Hepatocyte (in vitro differentiated cells): ENCODE results near the gene TMEM115. TPM values are rescaled to one million over a fixed set of nuclear protein-coding genes. Genes with fewer than 3 reads are reported as not detected.

ENCODE experiments used
- DNase-seq: peaks from one replicate; pipeline ENCODE4 v3.0.0-alpha.2; 2016; ENCODE audit warnings: low spot score
- H2AFZ ChIP-seq: fragments of 200-600 bp; sonication (generic); 2 replicates; pipeline ENCODE4 v1.6.0; 2016; ENCODE audit warnings: antibody characterized with exemption, mild to moderate bottlenecking
- H3K27ac ChIP-seq: fragments of 200-600 bp; sonication (generic); 2 replicates; pipeline ENCODE4 v1.5.1; 2016; ENCODE audit warnings: mild to moderate bottlenecking
- H3K27me3 ChIP-seq: fragments of 200-600 bp; sonication (generic); 2 replicates; pipeline ENCODE4 v1.6.1; 2016
- H3K36me3 ChIP-seq: fragments of 200-600 bp; sonication (generic); replicated peaks from 2 replicates; pipeline ENCODE4 v1.5.1; 2016; ENCODE audit warnings: low read depth; ENCODE audit not compliant: insufficient read depth
- H3K4me1 ChIP-seq: fragments of 200-600 bp; sonication (generic); 2 replicates; pipeline ENCODE4 v1.5.1; 2016; ENCODE audit warnings: mild to moderate bottlenecking, moderate library complexity; ENCODE audit not compliant: insufficient read depth
- H3K4me2 ChIP-seq: fragments of 200-600 bp; sonication (generic); 2 replicates; pipeline ENCODE4 v1.6.0; 2016
- H3K4me3 ChIP-seq: fragments of 200-600 bp; sonication (generic); 2 replicates; pipeline ENCODE4 v1.5.1; 2016; ENCODE audit warnings: mild to moderate bottlenecking
- H3K79me2 ChIP-seq: fragments of 200-600 bp; sonication (generic); 2 replicates; pipeline ENCODE4 v1.6.0; 2017; ENCODE audit warnings: mild to moderate bottlenecking
- H3K9me2 ChIP-seq: fragments of 200-600 bp; sonication (generic); replicated peaks from 2 replicates; pipeline ENCODE4 v1.6.0; 2017; ENCODE audit warnings: mild to moderate bottlenecking; ENCODE audit not compliant: insufficient read depth
- H3K9me3 ChIP-seq: fragments of 200-600 bp; sonication (generic); 2 replicates; pipeline ENCODE4 v1.5.1; 2016; ENCODE audit warnings: low read depth, mild to moderate bottlenecking
- H4K20me1 ChIP-seq: fragments of 200-600 bp; sonication (generic); 2 replicates; pipeline ENCODE4 v1.6.0; 2016; ENCODE audit warnings: mild to moderate bottlenecking; ENCODE audit not compliant: insufficient read depth, poor library complexity, severe bottlenecking
- CTCF ChIP-seq: fragments of 200-600 bp; sonication (generic); IDR thresholded peaks from 2 replicates; pipeline ENCODE4 v1.5.1; 2016; ENCODE audit warnings: antibody characterized with exemption, mild to moderate bottlenecking; ENCODE audit not compliant: poor library complexity
- EZH2 ChIP-seq: fragments of 200-600 bp; sonication (generic); IDR thresholded peaks from 2 replicates; pipeline ENCODE4 v1.6.1; 2016; ENCODE audit warnings: antibody characterized with exemption, mild to moderate bottlenecking, borderline replicate concordance
- EZH2phosphoT487 ChIP-seq: fragments of 200-600 bp; sonication (generic); IDR thresholded peaks from one replicate; pipeline ENCODE4 v1.6.1; 2018; ENCODE audit warnings: antibody characterized with exemption, mild to moderate bottlenecking, low read depth, moderate library complexity; ENCODE audit not compliant: unreplicated experiment, severe bottlenecking
- WGBS: methylation state at CpG from one replicate; pipeline ENCODE4 v1.1.6; 2016; ENCODE audit warnings: low lambda C conversion rate; ENCODE audit errors: missing lambda C conversion rate; 5-methylcytosine and 5-hydroxymethylcytosine counted together
- polyA plus RNA-seq: library from polyadenylated mRNA; unstranded; fragments of >200 nt; fragmentation: Nextera tagmentation; extraction: Ambion mirVana; gene quantifications from 2 replicates; pipeline ENCODE4 v1.2.1, GENCODE V29; 2016
- total RNA-seq: library from RNA; depleted of rRNA; stranded (reverse); fragments of >200 nt; gene quantifications from 2 replicates; pipeline ENCODE4 v1.2.3, GENCODE V29; 2014

Gene TMEM115
- total and polyA plus RNA-seq, 2 experiments from 2014 or later = 49.3 to 69.9 TPM

- H3K4me3 ChIP-seq = peak overlapping the region; percentile 63
- peak overlapping the region; percentile 93 for H3K4me2 ChIP-seq
- H3K27me3 ChIP-seq = peaks cover 22% of the 10 kb centered on the region
- no peaks in the 10 kb centered on the region for H3K9me3 ChIP-seq
- H4K20me1 ChIP-seq = peaks cover 3% of the 10 kb centered on the region
- H2AFZ ChIP-seq = peak overlapping the region; percentile 1
- H3K27ac ChIP-seq = peak overlapping the region; percentile 92
- TF ChIP-seq EZH2phosphoT487 = no peak
- no peak for TF ChIP-seq EZH2
- no peak for TF ChIP-seq CTCF
- DNase-seq = no peak
- no peaks in the 10 kb centered on the region for H3K36me3 ChIP-seq
- H3K79me2 ChIP-seq = peaks cover 47% of the 10 kb centered on the region
- no peaks in the 10 kb centered on the region for H3K9me2 ChIP-seq
- WGBS = under 1% methylated on average over 22 of the region's 31 CpGs
- H3K4me1 ChIP-seq = peaks cover 34% of the 10 kb centered on the region
Measured at GRCh38 chr3:50336452-50337174, 22.7 kb downstream of the TMEM115 start.

- TF ChIP-seq EZH2phosphoT487 (no peak), CTCF (no peak), EZH2 (no peak)
- Histone ChIP-seq H3K27ac (peak overlapping the region; percentile 92), H3K27me3 (peaks cover under 1% of the 10 kb centered on the region), H3K9me3 (no peaks in the 10 kb centered on the region), H3K36me3 (no peaks in the 10 kb centered on the region), H4K20me1 (peaks cover 3% of the 10 kb centered on the region), H2AFZ (no peak overlapping the region), H3K4me3 (no peak overlapping the region), H3K79me2 (peaks cover 47% of the 10 kb centered on the region), H3K4me1 (peaks cover 24% of the 10 kb centered on the region), H3K4me2 (peak overlapping the region; percentile 93), H3K9me2 (no peaks in the 10 kb centered on the region)
- WGBS = 85% methylated on average over 5 of the region's 5 CpGs
- DNase-seq = no peak
Measured at GRCh38 chr3:50334339-50335075, 24.8 kb downstream of the TMEM115 start.

GRCh38 chr3:50333744-50334328 is 25.5 kb downstream of the TMEM115 start:
- H3K27me3 ChIP-seq = no peaks in the 10 kb centered on the region
- H2AFZ ChIP-seq = no peak overlapping the region
- no peak overlapping the region for H3K27ac ChIP-seq
- WGBS = 88% methylated on average over 12 of the region's 12 CpGs
- peaks cover 3% of the 10 kb centered on the region for H4K20me1 ChIP-seq
- H3K4me3 ChIP-seq = no peak overlapping the region
- H3K4me2 ChIP-seq = peak overlapping the region; percentile 93
- peaks cover 24% of the 10 kb centered on the region for H3K4me1 ChIP-seq
- H3K9me2 ChIP-seq = no peaks in the 10 kb centered on the region
- no peaks in the 10 kb centered on the region for H3K36me3 ChIP-seq
- no peaks in the 10 kb centered on the region for H3K9me3 ChIP-seq
- DNase-seq = no peak
- no peak for TF ChIP-seq EZH2
- TF ChIP-seq CTCF = no peak
- TF ChIP-seq EZH2phosphoT487 = no peak
- peaks cover 47% of the 10 kb centered on the region for H3K79me2 ChIP-seq
